KMS-11 (cell line): Measurements from ENCODE around the gene FNDC7.
"Not testable (repeated sequence)": the region's sequence is repeated elsewhere in the genome, so short reads cannot be mapped to it uniquely, and the experiment has no call there.

Experiments
- H2AFZ ChIP-seq: fragments of 200-600 bp; sonication (generic); 2 replicates; pipeline ENCODE4 v1.6.1; 2016; ENCODE audit warnings: antibody characterized with exemption, mixed run types, low read depth
- H3K27ac ChIP-seq: fragments of 200-600 bp; sonication (generic); 2 replicates; pipeline ENCODE4 v1.6.1; 2016; ENCODE audit warnings: mild to moderate bottlenecking, mixed run types
- H3K27me3 ChIP-seq: fragments of 200-600 bp; sonication (generic); 2 replicates; pipeline ENCODE4 v1.6.1; 2017; ENCODE audit warnings: mild to moderate bottlenecking, low read depth, mixed run types, moderate library complexity; ENCODE audit not compliant: insufficient read depth
- H3K36me3 ChIP-seq: fragments of 200-600 bp; sonication (generic); 2 replicates; pipeline ENCODE4 v1.6.1; 2017; ENCODE audit warnings: mild to moderate bottlenecking, mixed run types; ENCODE audit not compliant: insufficient read depth
- H3K4me1 ChIP-seq: fragments of 200-600 bp; sonication (generic); 2 replicates; pipeline ENCODE4 v1.6.1; 2016; ENCODE audit warnings: mild to moderate bottlenecking, low read depth, mixed run types; ENCODE audit not compliant: poor library complexity, severe bottlenecking
- H3K4me2 ChIP-seq: fragments of 200-600 bp; sonication (generic); 2 replicates; pipeline ENCODE4 v1.7.0; 2016; ENCODE audit warnings: mild to moderate bottlenecking, mixed run types
- H3K4me3 ChIP-seq: fragments of 200-600 bp; sonication (generic); IDR thresholded peaks from 2 replicates; pipeline ENCODE4 v1.6.1; 2017; ENCODE audit warnings: low read depth, low read length, mixed read lengths; ENCODE audit not compliant: insufficient read depth
- H3K79me2 ChIP-seq: fragments of 200-600 bp; sonication (generic); 2 replicates; pipeline ENCODE4 v1.6.1; 2016; ENCODE audit warnings: low read depth, mixed run types; ENCODE audit not compliant: insufficient read depth
- H3K9ac ChIP-seq: fragments of 200-600 bp; sonication (generic); 2 replicates; pipeline ENCODE4 v1.6.1; 2016; ENCODE audit warnings: mild to moderate bottlenecking, mixed run types
- H4K20me1 ChIP-seq: fragments of 200-600 bp; sonication (generic); 2 replicates; pipeline ENCODE4 v1.6.1; 2016; ENCODE audit warnings: mild to moderate bottlenecking, mixed run types; ENCODE audit not compliant: insufficient read depth
- TF ChIP-seq, protein P1 (sequence below): fragments of 200-600 bp; sonication (generic); conservative IDR thresholded peaks from 2 replicates; pipeline ENCODE4 v1.6.1; 2017; ENCODE audit warnings: low read depth, mild to moderate bottlenecking, antibody characterized with exemption, low read length, moderate library complexity, mixed read lengths

FNDC7 gene

DNA sequence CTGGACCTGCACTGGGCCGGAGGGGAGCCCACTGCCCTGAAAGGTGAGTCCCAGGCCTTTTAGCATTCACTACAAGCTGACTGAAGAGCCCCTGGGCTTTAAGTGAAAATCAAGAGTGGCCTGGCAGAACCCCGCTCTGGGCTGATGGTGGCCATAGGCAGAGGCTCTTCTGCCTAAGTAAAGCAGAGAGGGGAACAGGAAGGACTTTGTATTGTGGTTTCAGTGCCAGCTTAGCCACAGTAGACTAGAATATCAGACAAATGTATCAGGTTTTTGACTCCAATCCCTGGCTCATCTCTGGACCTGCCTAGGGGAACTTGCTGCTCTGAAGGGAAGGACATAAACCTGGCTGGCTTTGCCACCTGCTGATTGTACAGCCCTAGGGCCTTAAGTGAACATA is 41.6 kb upstream of the FNDC7 start:
- Histone ChIP-seq H2AFZ (no peak overlapping the region), H3K27me3 (no peaks in the 10 kb centered on the region), H4K20me1 (no peaks in the 10 kb centered on the region), H3K79me2 (no peaks in the 10 kb centered on the region), H3K4me3 (no peak overlapping the region), H3K9ac (no peak overlapping the region), H3K36me3 (no peaks in the 10 kb centered on the region), H3K4me1 (no peaks in the 10 kb centered on the region), H3K4me2 (no peak overlapping the region), H3K27ac (no peak overlapping the region)
- TF ChIP-seq, protein P1, sequence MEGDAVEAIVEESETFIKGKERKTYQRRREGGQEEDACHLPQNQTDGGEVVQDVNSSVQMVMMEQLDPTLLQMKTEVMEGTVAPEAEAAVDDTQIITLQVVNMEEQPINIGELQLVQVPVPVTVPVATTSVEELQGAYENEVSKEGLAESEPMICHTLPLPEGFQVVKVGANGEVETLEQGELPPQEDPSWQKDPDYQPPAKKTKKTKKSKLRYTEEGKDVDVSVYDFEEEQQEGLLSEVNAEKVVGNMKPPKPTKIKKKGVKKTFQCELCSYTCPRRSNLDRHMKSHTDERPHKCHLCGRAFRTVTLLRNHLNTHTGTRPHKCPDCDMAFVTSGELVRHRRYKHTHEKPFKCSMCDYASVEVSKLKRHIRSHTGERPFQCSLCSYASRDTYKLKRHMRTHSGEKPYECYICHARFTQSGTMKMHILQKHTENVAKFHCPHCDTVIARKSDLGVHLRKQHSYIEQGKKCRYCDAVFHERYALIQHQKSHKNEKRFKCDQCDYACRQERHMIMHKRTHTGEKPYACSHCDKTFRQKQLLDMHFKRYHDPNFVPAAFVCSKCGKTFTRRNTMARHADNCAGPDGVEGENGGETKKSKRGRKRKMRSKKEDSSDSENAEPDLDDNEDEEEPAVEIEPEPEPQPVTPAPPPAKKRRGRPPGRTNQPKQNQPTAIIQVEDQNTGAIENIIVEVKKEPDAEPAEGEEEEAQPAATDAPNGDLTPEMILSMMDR, result no peak

DNA sequence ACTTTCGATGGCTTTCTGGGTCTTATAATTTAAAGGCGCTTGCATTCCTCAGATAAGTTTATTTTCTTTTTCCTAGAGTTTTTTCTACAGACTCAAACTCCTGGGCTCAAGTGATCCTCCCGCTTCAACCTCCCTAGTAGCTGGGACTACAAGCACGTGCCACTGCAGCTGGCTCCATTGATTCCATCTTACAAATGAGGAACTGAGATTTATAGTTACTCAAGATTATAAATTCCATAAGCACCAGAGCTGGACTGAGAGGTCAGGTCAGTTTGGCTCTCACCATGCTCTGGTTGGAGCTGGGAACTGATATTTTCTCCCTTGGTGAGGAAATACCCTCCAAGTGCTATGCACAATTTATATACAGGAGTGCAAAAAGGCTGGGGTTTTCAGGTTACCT is 34.0 kb upstream of the FNDC7 start:
- Histone ChIP-seq H3K4me3 (no peak overlapping the region), H3K9ac (no peak overlapping the region), H3K36me3 (no peaks in the 10 kb centered on the region), H4K20me1 (no peaks in the 10 kb centered on the region), H2AFZ (no peak overlapping the region), H3K4me2 (no peak overlapping the region), H3K79me2 (no peaks in the 10 kb centered on the region), H3K27ac (no peak overlapping the region), H3K4me1 (no peaks in the 10 kb centered on the region), H3K27me3 (no peaks in the 10 kb centered on the region)
- TF ChIP-seq, protein P1, result no peak

DNA sequence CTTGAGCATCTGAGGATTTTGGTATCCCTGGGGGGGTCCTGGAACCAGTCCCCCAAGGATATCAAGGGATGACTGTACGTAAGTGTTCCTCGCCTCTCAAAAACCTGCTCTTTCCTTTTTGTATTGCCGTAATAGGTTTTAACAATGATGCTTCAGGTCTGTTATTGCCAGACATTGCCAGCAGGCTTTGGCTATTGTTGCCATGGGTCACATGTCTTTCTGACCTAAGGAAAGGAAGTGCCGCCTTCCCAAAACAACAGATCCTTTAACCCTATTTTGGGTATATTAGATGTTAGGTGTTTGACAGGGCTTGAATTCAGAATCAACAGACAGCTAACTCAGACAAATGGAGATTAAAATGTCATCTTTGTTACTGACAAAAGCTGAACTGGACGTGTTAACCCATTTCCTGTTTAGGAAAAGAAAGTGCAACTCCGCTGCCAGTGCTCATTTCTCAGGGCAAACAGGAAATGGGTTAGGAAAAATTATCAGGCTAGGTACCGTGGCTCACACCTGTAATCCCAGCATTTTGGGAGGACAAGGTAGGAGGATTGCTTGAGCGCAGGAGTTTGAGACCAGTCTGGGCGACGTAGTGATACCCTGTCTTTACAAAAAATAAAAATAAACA is 33.0 kb upstream of the FNDC7 start:
- Histone ChIP-seq H3K36me3 (no peaks in the 10 kb centered on the region), H3K27me3 (no peaks in the 10 kb centered on the region), H3K4me1 (no peaks in the 10 kb centered on the region), H3K9ac (no peak overlapping the region), H4K20me1 (no peaks in the 10 kb centered on the region), H2AFZ (no peak overlapping the region), H3K4me2 (no peak overlapping the region), H3K4me3 (no peak overlapping the region), H3K79me2 (no peaks in the 10 kb centered on the region), H3K27ac (no peak overlapping the region)
- TF ChIP-seq, protein P1, result no peak

DNA sequence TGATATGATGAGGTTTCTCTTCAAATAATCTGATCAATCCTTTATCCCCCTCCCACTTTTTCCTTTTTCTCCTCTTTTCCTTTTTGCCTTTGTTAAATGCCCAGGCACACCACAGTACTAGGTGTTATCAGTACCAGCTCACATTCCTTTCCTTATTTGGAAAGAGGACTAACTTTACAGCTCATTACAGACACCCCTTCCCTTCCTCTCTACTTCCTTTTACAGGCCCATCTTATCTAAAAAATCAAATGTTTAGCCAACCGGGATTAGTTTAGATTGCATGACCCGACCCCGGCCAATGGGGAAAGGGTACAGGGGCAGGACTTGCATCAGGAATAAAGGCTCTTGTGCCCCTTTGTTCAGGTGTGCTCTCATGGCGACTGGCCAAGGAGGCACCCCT is 31.0 kb upstream of the FNDC7 start:
- not testable (repeated sequence) for H3K4me3 ChIP-seq, H4K20me1 ChIP-seq, H3K4me1 ChIP-seq, H3K9ac ChIP-seq, H3K36me3 ChIP-seq, H3K27ac ChIP-seq, H3K4me2 ChIP-seq, H3K27me3 ChIP-seq, H2AFZ ChIP-seq, H3K79me2 ChIP-seq

DNA sequence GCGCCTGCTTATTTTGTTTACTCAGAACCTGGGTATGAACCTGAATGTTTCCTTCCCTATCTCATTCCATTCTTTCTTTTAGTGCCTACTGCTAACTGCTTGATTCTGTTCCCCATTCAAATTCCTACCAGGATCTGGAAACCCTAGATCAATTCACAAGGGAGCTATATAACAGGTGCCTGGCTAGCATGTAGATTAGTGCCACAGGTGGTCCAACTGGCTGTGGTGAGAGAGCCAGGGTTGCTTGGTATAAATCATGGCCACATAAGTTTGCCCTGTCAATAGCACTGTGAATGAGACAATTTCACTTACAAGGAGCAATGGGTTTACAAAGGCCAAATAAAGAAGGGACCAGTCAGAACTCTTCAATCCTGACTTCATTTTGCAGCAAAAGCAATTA is 27.2 kb upstream of the FNDC7 start:
- Histone ChIP-seq H2AFZ (no peak overlapping the region), H3K4me2 (no peak overlapping the region), H3K79me2 (no peaks in the 10 kb centered on the region), H3K27ac (no peak overlapping the region), H3K4me3 (no peak overlapping the region), H3K27me3 (no peaks in the 10 kb centered on the region), H3K9ac (no peak overlapping the region), H3K4me1 (no peaks in the 10 kb centered on the region), H4K20me1 (no peaks in the 10 kb centered on the region), H3K36me3 (no peaks in the 10 kb centered on the region)
- TF ChIP-seq, protein P1, result no peak
